Measurements from ENCODE around the gene CYP51A1. TPM values are rescaled to one million over a fixed set of nuclear protein-coding genes. Genes with fewer than 3 reads are reported as not detected.
"Not testable (repeated sequence)": the region's sequence is repeated elsewhere in the genome, so short reads cannot be mapped to it uniquely, and the experiment has no call there.

The CYP51A1 gene
- total RNA-seq, 1 donor from 2014 or later, result 249 TPM

- DNase-seq (ENCODE audit: low read depth) (no peak), FAIRE-seq (no peak)
- Histone ChIP-seq H3K27me3 (ENCODE audit: control insufficient read depth, insufficient read depth, low read length) (no peaks in the 10 kb centered on the region), H3K4me3 (ENCODE audit: low read depth, low read length) (no peak overlapping the region), H3K36me3 (ENCODE audit: control insufficient read depth, insufficient read depth, low read length) (peaks cover 4% of the 10 kb centered on the region)
- no peak for TF ChIP-seq CTCF (IDR thresholded peaks at IDR 0.05; ENCODE audit: insufficient read depth, low read length, severe bottlenecking)
Observed at GRCh38 chr7:92088266-92088665, 46.0 kb downstream of the CYP51A1 start.

GRCh38 chr7:92083922-92084321 lies 50.4 kb downstream of the CYP51A1 start:
- not testable (repeated sequence) for FAIRE-seq; H3K36me3 ChIP-seq (ENCODE audit: control insufficient read depth, insufficient read depth, low read length); H3K4me3 ChIP-seq (ENCODE audit: low read depth, low read length); H3K27me3 ChIP-seq (ENCODE audit: control insufficient read depth, insufficient read depth, low read length); DNase-seq (ENCODE audit: low read depth)

GRCh38 chr7:92076509-92076908 lies 57.8 kb downstream of the CYP51A1 start:
- DNase-seq (ENCODE audit: low read depth) (peak; percentile 96), FAIRE-seq (no peak)
- no peaks in the 10 kb centered on the region for H3K27me3 ChIP-seq (ENCODE audit: control insufficient read depth, insufficient read depth, low read length)
- H3K4me3 ChIP-seq (ENCODE audit: low read depth, low read length), result no peak overlapping the region
- H3K36me3 ChIP-seq (ENCODE audit: control insufficient read depth, insufficient read depth, low read length), result no peaks in the 10 kb centered on the region
- no peak for TF ChIP-seq CTCF (IDR thresholded peaks at IDR 0.05; ENCODE audit: insufficient read depth, low read length, severe bottlenecking)

- peak; percentile 54 for DNase-seq (ENCODE audit: low read depth)
- Histone ChIP-seq H3K27me3 (ENCODE audit: control insufficient read depth, insufficient read depth, low read length) (no peaks in the 10 kb centered on the region), H3K36me3 (ENCODE audit: control insufficient read depth, insufficient read depth, low read length) (no peaks in the 10 kb centered on the region), H3K4me3 (ENCODE audit: low read depth, low read length) (no peak overlapping the region)
- FAIRE-seq, result no peak
- no peak for TF ChIP-seq CTCF (IDR thresholded peaks at IDR 0.05; ENCODE audit: insufficient read depth, low read length, severe bottlenecking)
Observed at GRCh38 chr7:92075455-92076158, 58.7 kb downstream of the CYP51A1 start.

- TF ChIP-seq CTCF (IDR thresholded peaks at IDR 0.05; ENCODE audit: insufficient read depth, low read length, severe bottlenecking), result no peak
- Histone ChIP-seq H3K36me3 (ENCODE audit: control insufficient read depth, insufficient read depth, low read length) (no peaks in the 10 kb centered on the region), H3K4me3 (ENCODE audit: low read depth, low read length) (no peak overlapping the region), H3K27me3 (ENCODE audit: control insufficient read depth, insufficient read depth, low read length) (no peaks in the 10 kb centered on the region)
- DNase-seq (ENCODE audit: low read depth) (no peak), FAIRE-seq (no peak)
Observed at GRCh38 chr7:92072708-92073107, 61.6 kb downstream of the CYP51A1 start.

GRCh38 chr7:92072121-92072520 lies 62.2 kb downstream of the CYP51A1 start:
- Histone ChIP-seq H3K4me3 (ENCODE audit: low read depth, low read length) (no peak overlapping the region), H3K36me3 (ENCODE audit: control insufficient read depth, insufficient read depth, low read length) (peaks cover 1% of the 10 kb centered on the region), H3K27me3 (ENCODE audit: control insufficient read depth, insufficient read depth, low read length) (no peaks in the 10 kb centered on the region)
- no peak for FAIRE-seq
- DNase-seq (ENCODE audit: low read depth), result no peak
- no peak for TF ChIP-seq CTCF (IDR thresholded peaks at IDR 0.05; ENCODE audit: insufficient read depth, low read length, severe bottlenecking)
